NK-92 treated with Interleukin-12 subunit alpha and Interleukin-12 subunit beta, amount 100 ng/mL, for 24 hours (cell line): ENCODE results near the gene PSMB1.
"Not testable (repeated sequence)": the region's sequence is repeated elsewhere in the genome, so short reads cannot be mapped to it uniquely, and the experiment has no call there.

Experiments
- DNase-seq: peaks from one replicate; lab custom pipeline; 2025; lab: John Stamatoyannopoulos, UW

The PSMB1 gene

GRCh38 chr6:170535004-170535403 is 18.1 kb downstream of the PSMB1 start:
- no peak for DNase-seq

- DNase-seq: no peak
Observed at GRCh38 chr6:170533792-170534191, 19.3 kb downstream of the PSMB1 start.

GRCh38 chr6:170532867-170533488 is 20.1 kb downstream of the PSMB1 start:
- DNase-seq: no peak

GRCh38 chr6:170529839-170530469 is 23.2 kb downstream of the PSMB1 start:
- peak; percentile 31 for DNase-seq

GRCh38 chr6:170527995-170528394 is 25.1 kb downstream of the PSMB1 start:
- not testable (repeated sequence) for DNase-seq

- DNase-seq: no peak
Observed at GRCh38 chr6:170525795-170526194, 27.3 kb downstream of the PSMB1 start.

- DNase-seq: no peak
Observed at GRCh38 chr6:170524172-170524502, 29.0 kb downstream of the PSMB1 start.

- DNase-seq: peak; percentile 31
Observed at GRCh38 chr6:170523256-170524171, 29.6 kb downstream of the PSMB1 start.

- DNase-seq: no peak
Observed at GRCh38 chr6:170522565-170523183, 30.4 kb downstream of the PSMB1 start.

- peak; percentile 28 for DNase-seq
Observed at GRCh38 chr6:170516783-170517616, 36.1 kb downstream of the PSMB1 start.

GRCh38 chr6:170514908-170515307 is 38.2 kb downstream of the PSMB1 start:
- DNase-seq: no peak

- no peak for DNase-seq
Observed at GRCh38 chr6:170512249-170512648, 40.9 kb downstream of the PSMB1 start.

GRCh38 chr6:170510631-170511030 is 42.5 kb downstream of the PSMB1 start:
- DNase-seq: no peak

GRCh38 chr6:170509723-170510018 is 43.4 kb downstream of the PSMB1 start:
- DNase-seq: no peak

GRCh38 chr6:170508892-170509722 is 44.0 kb downstream of the PSMB1 start:
- DNase-seq: not testable (repeated sequence)

- DNase-seq: not testable (repeated sequence)
Observed at GRCh38 chr6:170508275-170508674, 44.8 kb downstream of the PSMB1 start.

- DNase-seq: not testable (repeated sequence)
Observed at GRCh38 chr6:170507728-170508127, 45.4 kb downstream of the PSMB1 start.

- no peak for DNase-seq
Observed at GRCh38 chr6:170506446-170506845, 46.7 kb downstream of the PSMB1 start.

- DNase-seq: no peak
Observed at GRCh38 chr6:170505306-170505705, 47.8 kb downstream of the PSMB1 start.

GRCh38 chr6:170504479-170504878 is 48.6 kb downstream of the PSMB1 start:
- no peak for DNase-seq

- DNase-seq: no peak
Observed at GRCh38 chr6:170503414-170503761, 49.7 kb downstream of the PSMB1 start.
